B cell (primary cell): ENCODE measurements around the gene ACER1.

ENCODE experiments used
- CTCF ChIP-seq: fragments of 200-600 bp; IDR thresholded peaks from one replicate; pipeline ENCODE4 v1.8.0; 2022; ENCODE audit warnings: antibody characterized with exemption, mild to moderate bottlenecking
- EZH2 ChIP-seq: IDR thresholded peaks from 2 replicates; pipeline ENCODE4 v1.6.1; 2012; ENCODE audit warnings: borderline replicate concordance, low read depth, mild to moderate bottlenecking, moderate library complexity, low read length; ENCODE audit not compliant: insufficient read depth, poor library complexity, severe bottlenecking

DNA sequence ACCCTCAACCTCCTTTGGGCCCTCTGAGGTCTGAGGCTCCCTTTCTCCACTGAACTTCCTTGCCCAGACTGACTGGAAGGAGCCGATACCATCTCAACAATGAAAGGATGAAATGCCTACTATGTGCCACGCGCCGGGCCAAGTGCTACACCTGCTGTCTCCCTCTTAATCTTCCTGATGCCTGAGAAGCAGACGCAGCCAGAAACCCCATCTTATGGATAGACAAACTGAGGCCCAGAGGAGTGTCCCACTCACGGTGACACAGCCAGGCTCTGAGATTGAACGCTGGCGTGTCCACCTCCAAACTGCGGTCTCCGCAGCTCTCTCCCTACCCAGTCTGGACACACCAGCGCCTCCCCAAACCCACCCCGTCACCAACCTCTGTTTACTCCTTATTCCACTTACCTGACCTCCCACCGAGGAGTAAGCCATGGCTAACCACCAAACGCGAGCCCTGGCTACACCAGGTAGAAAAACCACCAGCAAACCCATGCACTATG, 74.5 kb downstream of the ACER1 start:
- TF ChIP-seq CTCF (no peak), EZH2 (no peak)
